GM18511 (cell line): ENCODE measurements around the gene DBP.

Source experiments
- ATAC-seq: cut with Tn5 transposase; IDR thresholded peaks from one replicate; pipeline ENCODE4 v1.9.1; 2021; ENCODE audit warnings: mild to moderate bottlenecking, moderate library complexity; ENCODE audit not compliant: unreplicated experiment

The DBP gene

GRCh38 chr19:48587387-48587786 lies 49.8 kb downstream of the DBP start:
- ATAC-seq = no peak

DNA sequence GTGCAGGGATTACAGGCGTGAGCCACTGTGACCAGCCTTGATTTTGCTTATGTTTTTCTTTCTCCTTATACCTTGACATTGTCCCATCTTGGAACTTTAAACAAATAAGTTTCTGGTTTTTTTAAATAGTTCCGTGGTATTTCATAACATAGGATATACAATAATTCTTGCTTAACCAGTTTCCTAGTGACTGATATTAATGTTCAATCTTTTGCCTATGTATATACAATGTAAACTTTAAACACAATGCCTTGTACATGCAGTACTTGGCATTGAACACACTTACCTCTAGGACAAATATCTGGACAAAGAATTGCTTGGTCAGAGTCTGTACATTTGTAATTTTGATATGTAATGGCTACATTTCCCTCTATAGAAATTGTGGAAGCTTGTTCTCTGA lies 55.0 kb downstream of the DBP start:
- no peak for ATAC-seq
